ENCODE results near the gene SLC16A1.

DNA sequence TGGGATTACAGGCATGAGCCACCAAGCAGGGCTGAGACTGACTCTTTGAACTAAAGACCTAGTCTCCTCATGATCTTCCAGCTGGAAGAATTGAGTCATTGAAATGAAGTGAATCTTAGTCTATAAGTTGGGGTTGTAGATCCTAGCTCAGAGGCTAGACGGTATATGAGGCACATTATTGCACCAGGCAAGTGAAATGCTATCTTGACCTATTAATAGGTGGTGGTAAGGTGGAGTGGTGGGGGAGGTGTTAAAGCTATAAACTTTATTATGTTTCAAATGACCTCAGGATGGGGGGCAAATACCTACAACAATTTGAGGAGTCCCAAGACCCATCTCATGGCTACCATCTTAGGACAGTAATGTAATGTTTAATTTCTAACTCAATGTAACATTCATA, 36.8 kb upstream of the SLC16A1 start:
- TF ChIP-seq POLR2AphosphoS5 (IDR thresholded peaks at IDR 0.05; ENCODE audit: low read depth, low read length) (no peak), REST (IDR thresholded peaks at IDR 0.05; ENCODE audit: insufficient read depth in 1 of 2, low read depth in 2 of 2, low read length in 2 of 2) (no peak), SIN3A (IDR thresholded peaks at IDR 0.05; ENCODE audit: borderline replicate concordance, insufficient read depth, low read length) (no peak), TAF1 (IDR thresholded peaks at IDR 0.05; ENCODE audit: borderline replicate concordance, insufficient read depth, low read length) (no peak)

Measured in PFSK-1 (cell line).